Suppressor macrophage treated with lipopolysaccharide for 1 hour (primary cell): ENCODE measurements around the gene HNRNPDL.

Experiments
- DNase-seq, 3 donors: peaks; one replicate each; pipeline ENCODE4 v3.0.0-alpha.2; 2020 to 2022

HNRNPDL gene

GRCh38 chr4:82381661-82382296 is 48.5 kb downstream of the HNRNPDL start:
- DNase-seq = peak; percentile 66 to 80 (median 77)

- DNase-seq = no peak
Observed at GRCh38 chr4:82381235-82381634, 49.0 kb downstream of the HNRNPDL start.

- no peak for DNase-seq
Observed at GRCh38 chr4:82380831-82381230, 49.4 kb downstream of the HNRNPDL start.

DNA sequence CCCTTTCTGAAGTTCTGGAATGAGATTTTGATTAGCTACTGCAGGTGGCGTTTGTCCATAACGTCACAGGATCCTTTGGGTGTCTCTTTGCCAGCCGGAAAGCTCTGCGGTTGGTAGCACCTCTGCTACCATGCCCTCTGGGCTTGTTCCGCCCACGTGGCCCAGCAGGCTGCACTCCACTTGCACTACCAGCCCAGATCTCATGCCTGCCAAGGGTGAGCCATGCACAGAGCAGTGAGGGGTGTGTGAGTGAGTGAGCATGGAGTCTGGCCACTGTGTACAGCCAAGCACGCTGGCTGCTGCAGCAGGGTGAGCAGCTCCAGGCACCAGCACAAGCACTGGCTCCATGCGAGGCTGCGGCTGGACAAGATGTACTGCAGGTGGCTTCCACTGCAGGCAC is 49.9 kb downstream of the HNRNPDL start:
- DNase-seq = no peak

DNA sequence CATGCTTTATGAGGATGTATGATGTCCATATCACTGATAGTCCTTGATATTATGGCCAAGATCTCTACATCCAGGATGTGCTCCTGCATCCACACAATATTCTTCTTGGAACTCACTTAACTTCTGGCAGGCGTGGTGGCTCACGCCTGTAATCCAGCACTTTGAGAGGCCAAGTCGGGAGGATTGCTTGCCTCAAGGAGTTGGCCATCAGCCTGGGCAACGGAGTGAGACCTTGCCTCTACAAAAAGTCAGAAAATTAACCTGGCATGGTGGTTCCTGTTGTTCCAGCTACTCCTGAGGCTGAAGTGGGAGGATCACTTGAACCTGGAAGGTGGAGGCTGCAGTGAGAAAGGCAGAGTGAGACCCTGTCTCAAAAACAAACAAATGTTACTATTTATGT is 54.2 kb downstream of the HNRNPDL start:
- no peak for DNase-seq

- DNase-seq = peak; percentile 97 to 98 (median 98)
Observed at GRCh38 chr4:82373816-82374625, 56.2 kb downstream of the HNRNPDL start, which contains the start of gene HNRNPD. HNRNPD (minus strand) TSS chr4:82373991; CDS start chr4:82373678, 313 bp downstream.

DNA sequence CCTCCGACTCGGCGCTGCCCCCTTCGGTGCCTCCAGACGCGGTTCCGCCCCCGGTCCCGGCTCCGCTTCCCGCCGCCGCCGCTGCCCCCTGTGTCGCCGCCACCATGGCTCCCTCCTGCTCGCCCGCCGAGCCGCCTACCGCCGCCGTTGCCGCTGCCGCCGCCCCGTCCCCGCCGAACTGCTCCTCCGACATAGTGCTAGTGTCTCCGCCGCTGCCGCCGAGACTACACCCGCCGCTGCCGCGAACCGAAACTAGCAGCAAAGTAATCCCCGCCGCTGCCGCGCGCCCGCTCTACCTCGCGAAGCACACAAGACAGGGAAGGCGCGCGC is 56.8 kb downstream of the HNRNPDL start:
- no peak for DNase-seq
